GM21381 (cell line): ENCODE measurements around the gene AXDND1.
"Not testable (repeated sequence)": the region's sequence is repeated elsewhere in the genome, so short reads cannot be mapped to it uniquely, and the experiment has no call there.

Experiments
- ATAC-seq: cut with Tn5 transposase; IDR thresholded peaks from one replicate; pipeline ENCODE4 v1.9.1; 2021; ENCODE audit warnings: mild to moderate bottlenecking, moderate library complexity; ENCODE audit not compliant: unreplicated experiment

Gene AXDND1

DNA sequence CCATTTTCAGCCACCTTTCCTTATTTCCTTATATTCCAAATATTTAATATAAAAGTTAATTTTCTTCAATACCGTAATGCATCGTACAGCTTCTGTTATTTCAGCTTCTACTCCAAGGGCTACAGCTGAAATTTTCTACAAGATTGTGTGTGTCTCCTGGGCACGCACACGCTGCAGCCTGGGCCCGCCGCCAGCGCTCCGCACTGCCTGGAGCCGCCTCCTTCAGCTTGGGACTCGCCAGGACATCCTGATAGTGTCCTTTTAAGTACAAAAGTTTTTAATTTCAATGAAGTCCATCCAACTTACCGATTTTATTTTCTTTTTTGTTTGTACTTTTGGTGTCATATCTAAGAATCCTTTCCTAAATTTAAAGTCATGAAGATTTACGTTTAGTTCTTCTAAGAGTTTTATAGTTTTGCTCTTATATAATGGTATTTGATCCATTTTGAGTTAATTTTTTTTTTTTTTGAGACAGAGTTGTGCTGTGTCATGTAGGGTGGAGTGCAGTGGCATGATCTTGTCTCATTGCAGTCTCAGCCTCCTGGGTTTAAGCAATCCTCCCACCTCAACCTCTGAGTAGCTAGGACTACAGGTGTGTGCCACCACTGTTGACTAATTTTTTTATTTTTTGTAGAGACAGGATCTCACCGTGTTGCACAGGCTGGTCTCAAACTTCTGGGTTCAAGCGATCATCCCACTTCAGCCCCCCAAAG is 82.8 kb downstream of the AXDND1 start:
- ATAC-seq: no peak

DNA sequence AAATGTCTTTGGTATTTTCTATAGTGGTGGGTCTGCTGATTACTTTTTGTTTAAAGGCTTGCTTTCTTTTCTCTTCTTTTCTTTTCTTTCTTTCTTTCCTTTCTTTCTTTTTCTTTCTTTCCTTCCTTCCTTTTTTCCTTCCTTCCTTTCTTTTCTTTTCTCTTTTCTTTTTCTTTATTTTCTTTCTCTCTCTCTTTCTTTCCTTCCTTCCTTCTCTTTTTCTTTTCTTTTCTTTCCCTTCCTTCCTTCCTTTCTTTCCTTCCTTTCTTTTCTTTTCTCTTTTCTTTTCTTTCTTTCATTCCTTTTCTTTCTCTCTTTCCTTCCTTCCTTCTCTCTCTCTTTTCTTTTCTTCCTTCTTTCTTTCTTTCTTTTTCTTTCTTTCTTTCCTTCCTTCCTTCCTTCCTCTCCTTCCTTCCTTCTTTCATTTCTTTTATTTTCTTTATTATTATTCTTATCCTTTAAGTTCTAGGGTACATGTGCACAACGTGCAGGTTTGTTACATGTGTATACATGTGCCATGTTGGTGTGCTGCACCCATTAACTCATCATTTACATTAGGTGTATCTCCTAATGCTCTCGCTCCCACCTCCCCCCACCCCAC is 93.9 kb downstream of the AXDND1 start:
- ATAC-seq: not testable (repeated sequence)

DNA sequence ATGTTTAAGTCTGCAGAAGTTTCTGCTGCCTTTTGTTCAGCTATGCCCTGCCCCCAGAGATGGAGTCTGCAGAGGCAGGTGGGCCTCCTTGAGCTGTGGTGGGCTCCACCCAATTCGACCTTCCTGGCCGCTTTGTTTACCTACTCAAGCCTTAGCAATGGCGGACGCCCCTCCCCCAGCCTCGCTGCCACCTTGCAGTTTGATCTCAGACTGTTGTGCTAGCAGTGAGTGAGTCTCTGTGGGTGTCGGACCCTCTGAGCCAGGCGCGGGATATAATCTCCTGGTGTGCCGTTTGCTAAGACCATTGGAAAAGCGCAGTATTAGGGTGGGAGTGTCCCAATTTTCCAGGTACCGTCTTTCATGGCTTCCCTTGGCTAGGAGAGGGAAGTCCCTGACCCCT is 99.9 kb downstream of the AXDND1 start:
- ATAC-seq: not testable (repeated sequence)

DNA sequence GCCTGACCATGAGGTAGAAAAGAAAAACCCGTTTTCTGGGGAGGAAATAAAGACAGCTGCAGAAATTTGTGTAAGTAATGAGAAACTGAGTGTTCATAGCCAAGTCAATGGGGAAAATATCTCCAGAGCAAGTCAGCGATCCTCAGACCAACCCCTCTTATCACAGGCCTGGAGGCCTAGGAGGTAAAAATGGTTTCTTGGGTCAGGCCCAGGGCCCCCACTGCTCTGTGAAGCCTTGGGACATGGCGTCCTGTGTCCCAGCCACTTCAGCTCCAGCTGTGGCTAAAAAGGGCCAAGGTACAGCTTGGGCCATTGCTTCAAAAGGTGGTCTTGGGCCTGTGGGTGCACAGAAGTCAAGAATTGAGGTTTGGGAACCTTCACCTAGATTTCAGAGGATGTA is 108.9 kb downstream of the AXDND1 start:
- ATAC-seq: no peak

DNA sequence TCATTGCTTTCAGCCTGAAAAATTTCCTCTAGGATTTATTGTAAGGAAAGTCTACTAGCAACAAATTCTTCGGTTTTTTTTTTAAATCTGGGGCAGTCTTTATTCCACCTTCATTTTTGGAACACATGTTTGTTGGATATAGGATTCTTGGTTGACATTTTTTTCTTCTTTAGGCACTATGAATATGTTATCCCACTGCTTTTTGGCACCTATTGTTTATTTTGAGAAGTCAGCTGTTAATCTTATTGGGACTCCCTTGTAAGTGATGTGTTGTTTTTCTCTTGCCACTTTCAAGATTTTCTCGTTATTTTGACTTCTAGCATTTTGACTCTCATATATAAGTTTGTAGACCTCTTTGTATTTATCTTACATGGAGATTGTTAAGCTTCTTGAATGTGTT is 110.7 kb downstream of the AXDND1 start:
- ATAC-seq: no peak

GRCh38 chr1:179478370-179478769 is 112.6 kb downstream of the AXDND1 start:
- ATAC-seq: no peak

DNA sequence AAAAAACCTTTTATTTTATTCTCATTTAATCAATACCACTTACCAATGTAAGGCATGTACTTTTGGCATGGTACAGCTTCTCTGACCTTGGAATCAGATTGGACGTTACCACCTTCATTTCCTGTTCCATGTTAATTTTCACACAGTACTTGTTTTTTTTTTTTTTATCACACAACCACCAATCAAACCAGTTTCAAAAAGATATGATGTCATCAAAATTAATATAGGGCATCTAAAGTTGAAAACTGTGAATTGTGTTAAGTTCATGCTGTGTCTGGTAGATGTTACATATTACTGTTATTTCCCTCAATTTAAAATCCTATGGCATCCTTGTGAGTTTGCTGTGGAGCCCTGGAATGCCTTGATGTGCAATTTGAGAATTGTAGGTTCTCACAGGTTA is 124.8 kb downstream of the AXDND1 start:
- ATAC-seq: no peak

DNA sequence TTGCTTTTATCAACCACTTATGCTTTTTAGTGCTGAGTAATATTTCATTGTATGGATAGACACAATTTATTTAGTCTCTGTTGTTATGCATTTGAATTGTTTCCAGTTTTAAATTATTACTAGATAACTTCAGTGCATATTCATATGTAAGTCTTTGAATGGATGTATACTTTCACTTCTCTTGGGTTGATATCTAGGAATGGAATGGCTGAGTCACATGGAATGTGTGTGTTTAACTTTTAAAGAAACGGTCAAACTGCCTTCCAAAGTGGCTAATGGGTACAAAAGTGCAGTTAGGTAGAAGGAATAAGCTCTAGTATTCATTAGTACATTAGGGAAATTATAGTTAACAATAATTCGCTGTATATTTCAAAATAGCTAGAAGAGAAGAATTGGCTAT is 127.6 kb downstream of the AXDND1 start:
- ATAC-seq: no peak

DNA sequence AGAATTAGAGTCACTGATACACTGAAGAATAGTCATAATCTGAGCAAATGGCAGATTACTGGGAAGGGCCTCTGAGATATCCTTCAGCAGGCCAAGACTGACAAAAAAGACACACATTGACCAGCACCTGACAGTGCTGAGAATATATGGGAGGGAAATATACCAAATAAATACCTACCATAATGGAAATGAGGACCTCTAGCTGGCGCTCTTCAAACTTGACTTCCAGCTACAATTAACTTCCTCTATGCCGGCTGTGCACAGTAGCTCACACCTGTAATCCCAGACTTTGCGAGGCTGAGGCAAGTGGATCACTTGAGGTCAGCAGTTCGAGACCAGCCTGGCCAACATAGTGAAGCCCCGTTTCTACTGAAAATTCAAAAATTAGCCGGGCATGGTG is 140.4 kb downstream of the AXDND1 start:
- no peak for ATAC-seq

DNA sequence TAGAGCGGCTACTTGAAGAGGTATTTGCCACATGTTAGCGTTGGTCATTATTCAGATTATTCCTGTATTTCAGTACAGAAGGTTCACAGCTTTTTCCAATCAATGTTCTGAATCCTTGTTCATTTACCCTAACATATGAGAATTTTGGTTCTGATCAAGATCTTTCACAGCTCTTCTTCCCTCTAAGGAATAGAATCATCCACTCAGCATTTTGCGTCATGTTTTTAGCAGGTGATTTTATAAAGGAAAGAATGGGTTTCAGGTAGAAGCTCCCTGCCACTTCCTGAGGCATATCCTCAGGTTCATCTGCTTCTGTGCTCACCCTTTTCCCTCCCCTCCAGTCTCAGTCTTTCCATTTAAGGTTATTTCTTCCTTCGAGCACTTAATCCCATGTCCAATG is 143.6 kb downstream of the AXDND1 start:
- no peak for ATAC-seq

- peak; percentile 77 for ATAC-seq
These were observed 144.3 kb downstream of the AXDND1 start for GRCh38 chr1:179510038-179510437.

- no peak for ATAC-seq
These were observed 151.4 kb downstream of the AXDND1 start for GRCh38 chr1:179516976-179517705.

DNA sequence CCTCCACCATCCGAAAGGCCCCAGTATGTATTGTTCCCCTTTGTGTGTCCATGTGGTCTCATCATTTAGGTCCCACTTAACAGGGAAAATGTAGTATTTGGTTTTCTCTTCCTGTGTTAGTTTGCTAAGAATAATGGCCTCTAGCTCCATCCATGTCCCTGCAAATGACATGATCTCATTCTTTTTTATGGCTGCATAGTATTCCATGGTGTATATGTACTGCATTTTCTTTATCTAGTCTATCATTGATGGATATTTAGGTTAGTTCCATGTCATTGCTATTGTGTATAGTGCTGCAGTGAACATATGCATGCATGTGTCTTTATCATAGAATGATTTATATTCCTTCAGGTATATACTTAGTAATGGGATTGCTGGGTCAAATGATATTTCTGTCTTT is 152.8 kb downstream of the AXDND1 start:
- not testable (repeated sequence) for ATAC-seq

DNA sequence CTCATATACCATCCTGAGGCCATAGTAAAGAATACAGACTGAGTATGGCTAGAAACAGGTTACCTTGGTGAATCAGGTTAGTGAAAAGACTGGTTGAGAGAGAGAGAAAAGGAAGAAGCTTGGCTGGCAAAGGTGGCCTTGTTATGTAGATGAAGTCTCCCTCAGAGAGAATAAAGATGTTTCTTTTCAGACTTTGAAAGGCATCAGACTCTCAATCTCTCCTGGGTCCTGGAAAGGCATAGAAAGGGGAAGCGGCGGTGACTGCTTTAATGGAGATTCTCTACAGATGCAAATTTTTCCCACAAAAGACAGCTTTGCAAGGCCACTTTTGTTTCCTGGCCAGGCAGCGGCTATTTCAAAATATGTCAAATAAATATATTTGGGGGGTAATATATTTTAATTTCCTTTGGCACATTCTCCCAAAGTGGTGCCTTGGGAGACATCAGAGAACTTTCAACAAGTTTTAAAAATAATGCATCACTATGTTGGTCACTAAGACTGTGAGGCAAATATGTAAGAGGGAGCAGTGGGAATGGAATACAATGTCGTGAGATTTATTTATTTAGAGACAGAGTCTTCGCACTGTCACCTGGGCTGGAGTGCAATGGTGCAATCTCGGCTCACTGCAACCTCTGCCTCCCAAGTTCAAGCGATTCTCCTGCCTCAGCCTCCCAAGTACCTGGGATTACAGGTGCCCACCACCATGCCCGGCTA is 163.9 kb downstream of the AXDND1 start:
- no peak for ATAC-seq

DNA sequence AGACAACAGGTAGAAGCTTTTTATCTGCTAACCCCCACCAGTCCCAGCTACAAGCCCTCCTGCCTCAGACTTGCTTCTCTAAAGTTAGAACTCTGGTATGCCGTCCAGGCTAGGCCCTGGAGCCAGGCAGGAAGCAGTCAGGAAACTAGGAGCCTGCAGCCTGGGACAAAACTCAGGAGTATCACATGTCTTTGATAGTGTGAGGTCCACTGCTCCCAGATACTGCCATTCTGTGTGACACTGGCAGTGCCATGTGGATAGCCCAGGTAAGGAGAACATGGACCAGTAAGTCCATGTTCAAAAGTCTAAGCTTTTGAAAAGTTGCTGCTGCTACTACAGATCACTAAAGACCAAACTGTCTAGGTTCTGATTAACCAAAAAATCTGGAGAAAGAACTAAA is 164.6 kb downstream of the AXDND1 start:
- no peak for ATAC-seq

DNA sequence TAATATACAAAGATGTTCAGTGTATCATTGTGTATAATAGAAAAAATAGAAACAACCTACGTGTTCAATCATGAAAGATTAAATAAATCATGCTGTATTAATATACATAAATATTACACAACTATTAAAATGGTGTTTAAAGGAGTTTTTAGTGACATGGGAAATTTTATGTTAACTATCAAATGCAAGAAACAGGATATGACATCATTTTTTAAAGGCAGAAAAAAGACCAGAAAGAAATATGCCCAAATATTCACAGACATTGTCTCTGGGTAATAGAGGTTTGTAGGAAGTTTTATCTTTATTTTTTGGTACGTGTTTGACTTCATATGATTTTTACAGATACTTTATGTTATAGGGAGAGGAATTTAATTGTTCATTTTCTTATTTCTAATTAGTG is 176.0 kb downstream of the AXDND1 start:
- no peak for ATAC-seq

DNA sequence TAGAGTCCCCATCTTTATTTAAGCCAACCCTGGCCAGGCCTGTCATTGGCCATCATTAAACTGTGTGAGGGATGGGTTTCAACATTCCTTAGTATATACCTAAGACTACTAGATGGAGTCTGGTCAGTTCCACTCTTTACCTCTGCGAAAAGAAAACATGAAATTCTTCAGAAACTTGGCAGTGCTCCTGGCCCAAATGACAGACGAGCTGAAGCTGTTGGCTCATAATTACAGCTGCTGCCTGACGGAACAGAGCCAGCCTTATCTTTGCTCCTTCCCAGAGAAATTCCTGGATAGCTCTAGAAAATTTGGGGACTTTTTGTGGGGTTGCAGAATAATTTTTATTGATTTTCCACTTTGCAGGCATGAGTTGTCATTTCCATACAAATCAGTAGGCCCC is 179.6 kb downstream of the AXDND1 start:
- ATAC-seq: no peak

- no peak for ATAC-seq
These were observed 181.3 kb downstream of the AXDND1 start for GRCh38 chr1:179547021-179547535.

- no peak for ATAC-seq
These were observed 183.0 kb downstream of the AXDND1 start for GRCh38 chr1:179548666-179549367.

DNA sequence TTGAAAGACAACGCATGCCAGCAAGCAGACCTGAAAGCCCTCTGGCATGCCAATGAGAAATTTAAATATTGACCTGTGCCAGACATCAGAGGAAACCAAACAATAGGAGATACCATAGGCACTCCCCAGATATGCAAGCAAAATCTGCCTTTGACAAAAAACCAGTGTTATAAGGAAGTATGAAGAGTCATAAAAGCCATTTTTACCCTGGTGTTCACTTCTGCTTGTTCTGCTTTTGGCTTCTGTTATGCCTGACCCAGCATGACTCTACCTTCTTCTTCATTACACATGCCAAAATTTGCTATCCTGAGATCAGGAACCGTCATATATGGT is 183.6 kb downstream of the AXDND1 start:
- ATAC-seq: no peak
